CD4-positive, alpha-beta T cell treated with Interleukin-15 for 4 hours (primary cell): ENCODE data around the gene TRIM33.
"Not testable (repeated sequence)": the region's sequence is repeated elsewhere in the genome, so short reads cannot be mapped to it uniquely, and the experiment has no call there.

Experiments
- DNase-seq: peaks from one replicate; pipeline ENCODE4 v3.0.0-alpha.2; 2020; ENCODE audit warnings: low spot score

Gene TRIM33

DNA sequence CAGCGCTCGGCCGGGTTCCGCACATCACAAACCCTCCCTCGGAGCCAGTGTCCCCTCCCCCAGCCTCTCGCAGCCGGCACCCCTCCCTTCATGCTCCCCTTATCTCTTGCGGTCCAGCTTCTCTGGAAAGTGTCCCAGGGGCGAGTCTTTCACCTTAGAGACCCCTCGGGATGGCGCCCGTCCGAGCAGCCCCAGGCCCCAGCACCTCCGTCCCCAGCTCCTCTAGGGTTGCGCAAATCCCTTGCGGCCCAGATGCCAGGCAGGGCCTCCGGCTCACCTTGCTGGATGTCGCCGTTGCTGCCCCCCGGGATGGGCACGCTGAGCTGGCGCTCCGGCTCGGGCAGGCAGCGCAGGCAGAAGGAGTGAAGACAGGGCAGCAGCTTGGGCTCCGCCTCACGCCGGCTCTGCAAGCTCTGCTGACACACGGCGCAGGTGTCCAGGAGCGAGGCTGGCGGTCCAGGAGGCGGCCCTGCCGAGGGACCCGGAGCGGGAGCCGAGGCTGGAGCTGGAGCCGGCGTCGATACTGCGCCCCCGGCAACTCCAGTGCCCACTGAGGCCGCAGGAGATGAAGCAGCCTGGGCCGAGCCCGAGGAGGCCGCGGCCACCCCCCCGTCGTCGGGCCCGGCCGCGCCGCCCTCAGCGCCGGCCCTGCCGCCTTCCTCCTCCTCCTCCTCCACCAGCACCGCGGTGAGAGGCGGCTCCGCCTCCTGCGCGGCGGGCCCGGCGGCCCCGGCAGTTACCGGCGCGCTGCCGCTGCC, 550 bp downstream of the TRIM33 start:
- no peak for DNase-seq

- DNase-seq: no peak
Measured at GRCh38 chr1:114509596-114510273, 1.3 kb downstream of the TRIM33 start.

GRCh38 chr1:114508386-114508898, 2.6 kb downstream of the TRIM33 start:
- DNase-seq: no peak

- DNase-seq: no peak
Measured at GRCh38 chr1:114507513-114507912, 3.5 kb downstream of the TRIM33 start.

- no peak for DNase-seq
Measured at GRCh38 chr1:114505148-114505561, 5.8 kb downstream of the TRIM33 start.

DNA sequence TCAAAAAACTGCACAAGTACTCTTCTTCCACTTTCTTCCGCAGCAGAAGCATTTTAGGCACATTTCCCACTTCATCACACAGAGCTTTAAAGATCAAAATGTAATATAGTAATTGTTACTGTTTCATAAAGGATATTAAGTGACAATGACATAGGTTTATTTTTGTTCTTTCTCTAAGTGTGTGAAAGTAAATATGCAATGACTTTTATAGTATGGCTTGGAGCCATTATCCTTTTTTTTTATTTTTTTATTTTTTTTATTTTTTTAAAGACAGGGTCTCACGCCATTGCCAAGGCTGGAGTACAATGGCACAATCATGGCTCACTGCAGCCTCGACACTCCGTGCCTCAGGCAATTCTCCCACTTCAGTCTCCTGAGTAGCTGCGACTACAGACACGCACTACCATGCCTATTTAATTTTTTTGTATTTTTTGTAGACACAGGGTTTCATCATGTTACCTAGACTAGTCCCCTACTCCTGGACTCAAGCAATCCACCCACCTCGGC, 7.0 kb downstream of the TRIM33 start:
- DNase-seq: no peak

DNA sequence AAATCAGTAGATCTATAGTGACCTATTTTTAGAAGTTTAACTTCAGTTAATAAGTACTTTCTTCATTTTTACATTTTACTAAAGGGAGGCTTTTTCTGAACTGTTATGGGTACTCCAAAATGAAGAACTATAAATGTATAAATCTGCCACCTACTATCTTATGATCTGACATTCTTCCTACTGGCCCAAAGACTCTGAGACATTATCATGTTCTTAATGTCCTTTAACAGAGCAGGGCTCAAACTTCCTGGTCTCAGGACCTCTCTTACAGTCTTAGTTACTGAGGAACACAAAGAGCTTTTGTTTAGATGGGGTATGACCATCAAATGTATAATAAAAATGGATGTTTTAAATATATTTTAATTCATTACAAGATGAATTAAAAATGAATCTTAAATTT, 8.9 kb downstream of the TRIM33 start:
- DNase-seq: no peak

DNA sequence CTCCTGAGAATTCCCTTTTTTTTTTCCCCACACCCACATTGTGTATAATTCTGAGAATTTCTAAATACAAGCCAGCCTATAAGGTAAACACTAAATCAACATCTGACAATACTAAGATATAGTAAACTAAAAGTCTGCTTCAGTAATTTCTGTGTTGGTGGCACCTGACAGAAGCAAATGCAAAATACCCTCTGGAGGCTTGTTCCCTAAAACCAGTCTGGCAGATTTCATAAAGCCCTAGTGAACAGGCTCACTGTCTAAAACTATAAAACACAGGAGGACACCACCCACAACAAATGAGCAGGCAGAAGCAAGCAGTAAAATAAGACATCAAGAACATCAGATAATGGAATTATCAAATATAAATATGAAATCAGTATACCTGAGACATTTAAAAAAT, 11.5 kb downstream of the TRIM33 start:
- no peak for DNase-seq

DNA sequence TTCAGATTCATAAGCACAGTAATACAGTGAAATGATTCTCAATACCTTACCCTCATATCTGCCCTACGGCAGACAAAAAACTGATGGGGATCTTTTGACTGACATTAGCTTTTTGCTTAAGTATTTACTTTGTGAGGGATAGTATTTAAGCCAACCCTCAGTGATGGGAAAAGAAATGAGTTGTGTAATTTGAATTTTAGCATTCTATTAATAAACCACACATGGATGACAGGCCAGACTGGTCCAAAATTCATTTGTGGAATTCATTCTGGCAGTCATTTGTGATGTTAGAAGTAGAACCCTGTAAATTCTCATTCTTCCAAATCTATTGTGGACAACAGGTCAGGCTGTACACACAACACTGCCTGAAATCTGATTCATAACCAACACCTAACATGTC, 14.9 kb downstream of the TRIM33 start:
- no peak for DNase-seq

DNA sequence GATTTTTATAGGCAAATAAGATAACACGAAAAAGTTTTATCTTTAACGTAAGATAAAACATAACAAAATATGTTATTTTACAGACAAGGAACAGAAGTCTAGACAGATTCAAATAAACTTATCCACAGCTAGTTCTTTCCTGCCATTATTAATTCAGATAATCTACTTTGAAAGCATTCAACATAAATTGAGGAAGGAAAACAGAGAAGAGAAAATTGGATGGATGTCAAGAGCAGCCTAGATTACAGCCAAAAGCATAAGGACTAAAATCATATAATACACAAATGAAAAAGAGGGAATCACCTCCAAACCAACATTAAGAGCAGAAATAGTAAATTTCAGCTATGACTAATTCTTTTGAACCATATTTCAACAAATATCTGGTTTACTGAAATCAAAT, 15.5 kb downstream of the TRIM33 start:
- no peak for DNase-seq

DNA sequence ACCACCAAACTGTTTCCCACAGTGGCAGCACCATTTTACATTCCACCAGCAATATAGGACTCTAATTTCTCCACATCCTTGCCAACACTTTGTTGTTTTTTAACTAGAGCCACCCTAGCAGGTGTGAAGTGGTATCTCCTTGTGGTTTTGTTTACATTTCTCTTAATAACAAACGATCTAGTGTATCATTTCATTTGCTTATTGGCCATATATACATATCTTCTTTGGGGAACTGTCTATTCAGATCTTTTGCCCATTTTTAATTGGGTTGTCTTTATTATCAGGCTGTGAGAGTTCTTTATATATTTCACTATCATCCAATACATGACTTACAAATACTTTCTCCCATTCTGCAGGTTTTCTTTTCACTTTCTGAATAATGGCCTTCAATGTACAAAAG, 18.0 kb downstream of the TRIM33 start:
- no peak for DNase-seq

DNA sequence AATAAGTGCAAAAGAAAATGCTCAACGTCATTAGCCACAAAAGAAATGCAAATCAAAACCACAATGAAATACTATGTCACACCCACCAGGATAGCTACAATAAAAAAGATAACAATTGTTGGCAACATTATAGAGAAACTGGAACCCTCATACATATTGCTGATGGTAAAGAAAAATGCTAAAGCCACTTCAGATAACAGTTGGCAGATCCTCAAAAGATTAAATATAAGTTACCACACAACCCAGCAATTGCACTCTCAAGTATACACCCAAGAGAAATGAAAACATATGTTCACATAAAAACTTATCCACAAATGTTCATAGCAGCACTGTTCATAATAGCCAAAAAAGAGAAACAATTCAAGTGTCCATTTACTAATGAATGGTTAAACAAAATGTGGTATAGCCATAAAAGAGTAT, 20.7 kb downstream of the TRIM33 start:
- no peak for DNase-seq

GRCh38 chr1:114488739-114489138, 22.3 kb downstream of the TRIM33 start:
- DNase-seq: no peak

- DNase-seq: no peak
Measured at GRCh38 chr1:114485286-114485685, 25.7 kb downstream of the TRIM33 start.

DNA sequence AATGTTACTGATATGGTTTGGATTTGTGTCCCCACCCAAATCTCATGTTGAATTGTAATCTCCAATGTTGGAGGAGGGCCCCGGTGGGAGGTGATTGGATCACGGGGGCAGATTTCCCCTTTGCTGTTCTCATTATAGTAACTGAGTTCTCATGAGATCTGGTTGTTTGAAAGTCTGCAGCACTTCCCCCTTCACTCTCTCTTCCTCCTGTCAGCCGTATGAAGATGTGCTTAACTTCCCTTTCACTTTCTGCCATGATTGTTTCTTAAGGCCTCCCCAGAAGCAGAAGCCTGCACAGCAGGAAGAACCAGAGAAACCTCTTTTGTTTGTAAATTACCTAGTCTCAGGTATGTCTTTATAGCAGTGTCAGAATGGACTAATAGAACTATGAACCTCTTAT, 28.4 kb downstream of the TRIM33 start:
- DNase-seq: peak; percentile 16

- not testable (repeated sequence) for DNase-seq
Measured at GRCh38 chr1:114479636-114480035, 31.4 kb downstream of the TRIM33 start.

GRCh38 chr1:114479134-114479533, 31.9 kb downstream of the TRIM33 start:
- no peak for DNase-seq

GRCh38 chr1:114473796-114474195, 37.2 kb downstream of the TRIM33 start:
- no peak for DNase-seq

GRCh38 chr1:114472408-114472807, 38.6 kb downstream of the TRIM33 start:
- no peak for DNase-seq

DNA sequence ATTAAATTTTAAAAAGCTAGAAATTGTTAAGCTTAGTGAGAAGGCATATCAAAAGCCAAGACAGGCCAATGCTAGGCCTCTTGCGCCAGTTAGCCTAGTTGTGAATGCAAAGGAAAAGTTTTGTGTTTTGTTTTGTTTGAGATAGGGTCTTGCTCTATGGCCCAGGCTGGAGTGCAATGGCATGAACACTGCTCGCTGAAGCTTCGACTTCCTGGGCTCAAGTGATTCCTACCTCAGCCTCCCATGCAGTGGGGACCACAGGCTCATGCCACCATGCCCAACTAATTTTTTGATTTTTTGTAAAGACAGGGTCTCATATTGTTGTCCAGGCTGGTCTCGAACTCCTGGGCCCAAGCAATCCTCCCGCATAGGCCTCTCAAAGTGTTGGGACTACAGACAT, 40.3 kb downstream of the TRIM33 start:
- DNase-seq: no peak

DNA sequence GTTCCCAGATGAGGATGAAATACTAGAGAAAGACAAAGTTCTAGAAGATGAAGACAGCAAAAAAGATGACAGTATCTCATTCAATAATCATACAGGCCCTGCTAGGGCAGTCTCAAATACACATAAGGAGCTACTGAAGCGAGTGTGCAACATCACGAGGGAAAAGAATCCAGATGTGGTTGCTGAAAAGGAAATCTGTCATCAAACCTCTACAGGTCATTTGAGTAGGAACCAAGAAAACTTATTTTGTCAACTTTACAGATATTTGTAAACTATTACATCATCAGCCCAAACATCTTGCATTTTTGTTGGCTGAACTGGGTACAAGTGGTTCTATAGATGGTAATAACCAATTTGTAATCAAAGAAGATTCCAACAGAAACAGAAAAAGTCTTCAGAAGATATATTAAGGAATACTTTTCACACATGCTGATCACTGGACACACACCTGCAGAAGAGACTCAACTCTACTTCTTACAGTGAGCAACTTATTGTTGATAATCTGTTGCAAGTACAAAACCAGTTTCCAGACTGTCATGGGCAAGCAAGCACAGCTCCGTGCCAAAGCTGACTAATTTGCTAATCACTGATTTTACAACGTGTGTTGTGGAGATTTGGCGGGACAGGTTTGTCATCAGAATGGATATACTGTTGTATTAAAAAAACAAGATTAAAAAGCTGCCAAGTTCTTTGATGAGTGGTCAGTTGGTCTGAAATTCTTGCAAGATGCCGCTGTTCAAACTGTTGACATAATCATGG, 42.1 kb downstream of the TRIM33 start:
- no peak for DNase-seq

DNA sequence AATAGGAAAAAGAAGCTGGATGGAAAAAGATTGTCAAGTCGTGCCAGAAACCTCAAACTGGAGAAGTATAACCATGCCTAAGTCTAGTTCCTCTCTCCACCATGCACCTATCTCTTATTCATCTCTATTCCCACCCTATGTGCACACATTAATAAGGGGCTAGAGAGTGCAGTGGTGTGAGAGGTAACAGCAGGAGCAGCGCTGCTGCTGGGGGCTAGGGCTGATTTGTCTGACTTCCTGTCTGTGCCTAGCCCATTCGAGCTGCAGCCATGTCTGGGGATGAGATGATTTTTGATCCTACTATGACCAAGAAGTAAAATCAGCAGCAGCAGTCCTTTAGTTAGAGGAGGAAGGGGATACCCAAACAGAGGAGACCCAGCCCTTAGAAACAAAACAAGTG, 43.0 kb downstream of the TRIM33 start:
- DNase-seq: no peak

GRCh38 chr1:114467491-114467890, 43.5 kb downstream of the TRIM33 start:
- no peak for DNase-seq
